ENCODE data around the gene C5orf46. TPM values are rescaled to one million over a fixed set of nuclear protein-coding genes. Genes with fewer than 3 reads are reported as not detected.

Gene C5orf46
- total and polyA plus RNA-seq, 11 donors: 3.8 to 28.6 (median 6.9) TPM; not detected in 1

GRCh38 chr5:147925020-147925419, 18.7 kb upstream of the C5orf46 start:
- Histone ChIP-seq H3K36me3 (no peaks in the 10 kb centered on the region), H3K9me3 (no peaks in the 10 kb centered on the region), H3K4me1 (no peaks in the 10 kb centered on the region), H3K4me3 (no peak overlapping the region), H3K27ac (no peak overlapping the region), H3K27me3 (no peaks in the 10 kb centered on the region)
- WGBS, 4 donors: 75 to 89% (median 80%) methylated on average over 4 of the region's 4 CpGs
- DNase-seq: no peak
- no peak for ATAC-seq
- intact Hi-C loops (cut with DNase I): no loop called here
- TF ChIP-seq CTCF (IDR thresholded peaks at IDR 0.05) (no peak), POLR2A (IDR thresholded peaks at IDR 0.05) (no peak)

- ATAC-seq: no peak
- no peaks in the 10 kb centered on the region for H3K4me1 ChIP-seq
- 67 to 76% (median 69%) methylated on average over 2 of the region's 2 CpGs for WGBS, 4 donors
- no peaks in the 10 kb centered on the region for H3K9me3 ChIP-seq
- intact Hi-C loops (cut with DNase I): no loop called here
- no peaks in the 10 kb centered on the region for H3K27me3 ChIP-seq
- no peak for DNase-seq
- H3K27ac ChIP-seq: no peak overlapping the region
- H3K4me3 ChIP-seq: no peak overlapping the region
- TF ChIP-seq POLR2A (IDR thresholded peaks at IDR 0.05) (no peak), CTCF (IDR thresholded peaks at IDR 0.05) (no peak)
- no peaks in the 10 kb centered on the region for H3K36me3 ChIP-seq
Measured at GRCh38 chr5:147921136-147921535, 14.8 kb upstream of the C5orf46 start.

GRCh38 chr5:147920420-147921030, 14.2 kb upstream of the C5orf46 start:
- no peak for TF ChIP-seq CTCF (IDR thresholded peaks at IDR 0.05)
- TF ChIP-seq POLR2A (IDR thresholded peaks at IDR 0.05): no peak
- Histone ChIP-seq H3K27me3 (no peaks in the 10 kb centered on the region), H3K27ac (no peak overlapping the region), H3K9me3 (no peaks in the 10 kb centered on the region), H3K4me3 (no peak overlapping the region), H3K36me3 (no peaks in the 10 kb centered on the region), H3K4me1 (no peaks in the 10 kb centered on the region)
- whole genome bisulfite sequencing, 4 donors: 86 to 89% (median 88%) methylated on average over 4 of the region's 4 CpGs
- DNase-seq (no peak), ATAC-seq (no peak)
- intact Hi-C loops (cut with DNase I): no loop called here

- no peak overlapping the region for H3K4me3 ChIP-seq
- DNase-seq (no peak), ATAC-seq (no peak)
- no peaks in the 10 kb centered on the region for H3K9me3 ChIP-seq
- no peaks in the 10 kb centered on the region for H3K27me3 ChIP-seq
- intact Hi-C loops (cut with DNase I): no loop called here
- WGBS, 4 donors: 62 to 80% (median 73%) methylated on average over 3 of the region's 3 CpGs
- no peaks in the 10 kb centered on the region for H3K36me3 ChIP-seq
- H3K27ac ChIP-seq: no peak overlapping the region
- TF ChIP-seq CTCF (IDR thresholded peaks at IDR 0.05) (no peak), POLR2A (IDR thresholded peaks at IDR 0.05) (no peak)
- no peaks in the 10 kb centered on the region for H3K4me1 ChIP-seq
Measured at GRCh38 chr5:147918899-147919298, 12.6 kb upstream of the C5orf46 start.
